Posterior vena cava (tissue), 2 donors: ENCODE measurements around the gene KRT74. TPM values are rescaled to one million over a fixed set of nuclear protein-coding genes. Genes with fewer than 3 reads are reported as not detected.

ENCODE experiments used
- DNase-seq: peaks from one replicate; pipeline ENCODE4 v3.0.0-alpha.2; 2020; ENCODE audit warnings: low spot score
- intact Hi-C, 2 donors: fragments of 100-400 bp; cut with DNase I; formaldehyde crosslinking; loops; one replicate each; pipeline versions ENCODE4 v1.14.1 to v1.14.2; 2022 to 2023
- total RNA-seq, 2 donors: library from RNA; stranded (reverse); fragmentation: NEBNext Ultra II Directional; extraction: Animal tissue kit (Norgen Biotek cat#: 25700); gene quantifications; one replicate each; pipeline ENCODE4 v1.2.1, GENCODE V29; 2021
- donor health status: DM: yes; HTN: yes; CAD: no.
- donor health status: DM: yes; HTN: yes; CAD: no.

KRT74 gene
- total RNA-seq, 2 donors from 2014 or later, result not detected

DNA sequence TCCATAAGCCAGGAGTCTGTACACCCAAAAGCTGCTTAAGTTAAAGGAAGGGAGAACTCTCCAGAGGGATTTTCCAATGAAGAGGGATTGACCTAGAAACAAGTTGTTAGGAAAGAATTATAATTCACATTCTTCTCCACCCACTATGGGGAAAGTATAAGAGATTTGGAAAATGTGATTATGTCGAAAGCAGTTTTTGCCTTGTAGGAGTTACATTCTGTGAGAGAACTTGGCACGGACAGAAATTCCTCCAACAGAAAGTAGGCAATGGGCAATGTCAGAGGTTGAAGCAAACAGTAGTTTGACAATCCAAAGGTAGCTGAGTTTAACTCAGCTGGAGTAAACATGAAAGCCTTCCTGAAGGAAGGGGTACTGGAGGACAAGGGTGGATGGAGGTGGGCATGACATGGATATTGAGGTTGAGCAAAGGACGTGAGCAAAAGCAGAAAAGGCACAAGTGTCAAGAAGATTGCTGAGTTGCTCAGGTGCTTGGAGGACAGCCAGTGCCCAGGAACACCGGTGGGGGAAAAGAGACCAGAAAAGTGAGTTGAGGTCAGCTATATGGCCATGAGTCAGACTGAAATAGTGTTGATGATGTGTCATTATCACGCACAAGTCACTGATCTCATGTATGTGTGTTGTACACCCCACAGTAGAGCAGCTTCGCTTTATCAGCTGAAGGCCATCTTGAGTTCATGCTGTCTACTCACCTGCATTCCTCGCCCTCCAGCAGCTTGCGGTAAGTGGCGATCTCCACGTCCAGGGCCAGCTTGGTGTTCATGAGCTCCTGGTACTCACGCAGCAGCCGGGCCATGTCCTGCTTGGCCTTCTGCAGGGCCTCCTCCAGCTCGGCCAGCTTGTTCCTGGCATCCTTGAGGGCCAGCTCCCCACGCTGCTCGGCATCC is 57.5 kb downstream of the KRT74 start:
- DNase-seq, result no peak

More for the DNA sequence above, 57.5 kb downstream of the KRT74 start:
- intact Hi-C loops, result no loop called here

Other genes with a start within 250 kb of the KRT74 start
- gene KRT85, start 206.4 kb downstream of the KRT74 start, total RNA-seq, result not detected
- not detected for gene KRT84, start 188.2 kb downstream of the KRT74 start, total RNA-seq
- not detected for gene KRT82, start 167.5 kb downstream of the KRT74 start, total RNA-seq
- gene KRT75, start 139.5 kb downstream of the KRT74 start, total RNA-seq, result not detected
- gene KRT6B, start 121.7 kb downstream of the KRT74 start, total RNA-seq, result not detected
- not detected for gene KRT6C, start 100.0 kb downstream of the KRT74 start, total RNA-seq
- not detected for gene KRT6A, start 80.6 kb downstream of the KRT74 start, total RNA-seq
- gene KRT5, start 53.4 kb downstream of the KRT74 start, total RNA-seq, result not detected
- not detected for gene KRT71, start 20.7 kb downstream of the KRT74 start, total RNA-seq
- not detected for gene KRT72, start 27.6 kb upstream of the KRT74 start, total RNA-seq
- not detected for gene KRT73, start 44.7 kb upstream of the KRT74 start, total RNA-seq
- gene KRT2, start 78.4 kb upstream of the KRT74 start, total RNA-seq, result not detected
- gene KRT1, start 106.6 kb upstream of the KRT74 start, total RNA-seq, result under 1 TPM in 1 of 2 donors, not detected in 1; 0.42 TPM
- gene KRT77, start 129.7 kb upstream of the KRT74 start, total RNA-seq, result not detected
- gene KRT76, start 203.5 kb upstream of the KRT74 start, total RNA-seq, result not detected
- gene KRT3, start 222.3 kb upstream of the KRT74 start, total RNA-seq, result not detected
- not detected for gene KRT4, start 240.3 kb upstream of the KRT74 start, total RNA-seq